Fibroblast of the aortic adventitia (primary cell): ENCODE data around the gene MAGT1. TPM values are rescaled to one million over a fixed set of nuclear protein-coding genes. Genes with fewer than 3 reads are reported as not detected.
A peak's percentile ranks its signal among the peaks of the same experiment; 100 is the strongest.
"Not testable (repeated sequence)": the region's sequence is repeated elsewhere in the genome, so short reads cannot be mapped to it uniquely, and the experiment has no call there.

ENCODE experiments used
- DNase-seq: peaks from one replicate; pipeline ENCODE4 v3.0.0-alpha.2; 2010; ENCODE audit warnings: low read depth
- H3K4me3 ChIP-seq: 2 replicates; pipeline ENCODE4 v1.5.1; 2011; ENCODE audit warnings: low read depth, mild to moderate bottlenecking, control low read depth, low read length, moderate library complexity
- total RNA-seq: library from RNA; depleted of rRNA; stranded (reverse); fragments of >200 nt; gene quantifications from 2 replicates; pipeline ENCODE4 v1.2.3, GENCODE V29; 2012; ENCODE audit warnings: low replicate concordance
- TF ChIP-seq, protein P1 (sequence below): IDR thresholded peaks from 2 replicates; pipeline ENCODE4 v1.5.1; 2011; ENCODE audit warnings: mild to moderate bottlenecking, low read length, control low read depth, inconsistent platforms; ENCODE audit not compliant: insufficient read depth

MAGT1 gene
- total RNA-seq, 1 donor, result 119 TPM

DNA sequence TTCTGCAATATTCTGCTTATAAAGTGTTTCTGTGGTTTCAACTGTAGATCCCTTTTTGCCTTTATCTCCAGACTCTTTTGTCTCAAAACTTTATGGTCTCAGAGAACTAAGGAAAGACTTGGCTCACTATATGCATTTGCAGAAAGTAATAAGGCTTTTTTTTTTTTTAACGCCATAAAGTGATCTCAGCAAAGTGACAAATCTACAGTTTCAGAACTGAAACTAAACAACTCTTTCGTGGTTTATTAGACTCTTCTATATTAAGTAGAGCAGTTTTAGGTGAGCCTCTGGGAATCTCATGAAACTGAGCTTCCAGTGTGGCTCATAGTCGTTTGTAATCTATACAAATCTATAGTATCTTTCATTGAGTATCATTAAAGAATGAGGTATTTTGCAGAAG, 30.5 kb upstream of the MAGT1 start:
- no peak overlapping the region for H3K4me3 ChIP-seq
- no peak for DNase-seq
- TF ChIP-seq, protein P1, sequence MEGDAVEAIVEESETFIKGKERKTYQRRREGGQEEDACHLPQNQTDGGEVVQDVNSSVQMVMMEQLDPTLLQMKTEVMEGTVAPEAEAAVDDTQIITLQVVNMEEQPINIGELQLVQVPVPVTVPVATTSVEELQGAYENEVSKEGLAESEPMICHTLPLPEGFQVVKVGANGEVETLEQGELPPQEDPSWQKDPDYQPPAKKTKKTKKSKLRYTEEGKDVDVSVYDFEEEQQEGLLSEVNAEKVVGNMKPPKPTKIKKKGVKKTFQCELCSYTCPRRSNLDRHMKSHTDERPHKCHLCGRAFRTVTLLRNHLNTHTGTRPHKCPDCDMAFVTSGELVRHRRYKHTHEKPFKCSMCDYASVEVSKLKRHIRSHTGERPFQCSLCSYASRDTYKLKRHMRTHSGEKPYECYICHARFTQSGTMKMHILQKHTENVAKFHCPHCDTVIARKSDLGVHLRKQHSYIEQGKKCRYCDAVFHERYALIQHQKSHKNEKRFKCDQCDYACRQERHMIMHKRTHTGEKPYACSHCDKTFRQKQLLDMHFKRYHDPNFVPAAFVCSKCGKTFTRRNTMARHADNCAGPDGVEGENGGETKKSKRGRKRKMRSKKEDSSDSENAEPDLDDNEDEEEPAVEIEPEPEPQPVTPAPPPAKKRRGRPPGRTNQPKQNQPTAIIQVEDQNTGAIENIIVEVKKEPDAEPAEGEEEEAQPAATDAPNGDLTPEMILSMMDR, result no peak

DNA sequence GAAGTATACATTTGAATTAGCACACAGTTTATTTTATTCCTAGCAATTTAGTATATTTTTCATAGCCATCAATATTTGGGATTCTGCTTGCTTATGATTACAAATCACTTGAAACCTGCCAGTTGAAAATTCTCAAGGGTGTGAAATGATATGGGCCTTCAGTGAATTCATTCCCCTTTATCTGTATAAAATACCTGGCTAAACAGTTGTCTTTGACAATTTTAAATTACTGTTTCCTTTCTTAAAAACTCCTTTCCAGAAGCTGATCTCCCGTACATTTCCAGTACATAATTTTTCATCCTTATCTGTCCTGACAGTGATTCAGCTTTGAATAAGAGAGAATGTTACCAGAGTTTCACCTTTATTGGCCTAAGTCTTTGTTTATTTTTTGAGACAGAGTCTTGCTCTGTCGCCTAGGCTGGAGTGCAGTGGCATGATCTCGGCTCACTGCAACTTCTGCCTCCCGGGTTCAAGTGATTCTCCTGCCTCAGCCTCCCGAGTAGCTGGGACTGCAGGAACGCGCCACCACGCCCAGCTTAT, 29.2 kb upstream of the MAGT1 start:
- H3K4me3 ChIP-seq, result no peak overlapping the region
- TF ChIP-seq, protein P1, result no peak
- DNase-seq, result no peak

DNA sequence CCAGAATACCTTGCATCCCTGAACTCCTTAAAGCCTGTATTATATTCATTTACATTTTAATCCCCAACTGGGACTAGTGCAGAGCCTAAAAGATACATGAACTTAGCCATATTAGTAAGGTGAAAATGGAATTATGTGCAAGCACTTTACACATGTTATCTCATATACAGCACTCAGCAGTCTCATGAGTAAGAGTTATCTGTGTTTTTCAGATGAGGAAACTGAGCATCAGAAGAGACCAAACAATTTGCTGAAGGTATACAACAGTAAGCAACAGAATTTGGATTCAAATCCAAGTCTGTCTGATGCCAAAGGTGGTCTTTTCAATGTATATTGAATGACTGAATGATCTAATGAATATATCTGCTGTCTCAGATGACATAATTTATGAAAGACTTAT, 27.6 kb upstream of the MAGT1 start:
- no peak overlapping the region for H3K4me3 ChIP-seq
- DNase-seq, result no peak

DNA sequence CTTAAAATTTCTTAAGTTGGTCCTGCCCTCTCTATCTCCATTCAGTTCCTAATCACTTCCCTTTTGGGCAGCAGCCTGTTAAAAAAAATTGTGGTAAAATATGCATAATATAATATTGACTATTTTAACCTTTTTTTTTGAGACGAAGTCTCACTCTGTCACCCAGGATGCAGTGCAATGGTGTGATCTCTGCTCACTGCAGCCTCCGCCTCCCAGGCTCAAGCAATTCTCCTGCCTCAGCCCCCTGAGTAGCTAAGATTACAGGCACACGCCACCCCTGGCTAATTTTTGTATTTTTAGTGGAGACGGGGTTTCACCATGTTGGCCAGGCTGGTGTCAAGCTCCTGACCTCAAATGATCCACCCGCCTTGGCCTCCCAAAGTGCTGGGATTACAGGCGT, 24.1 kb upstream of the MAGT1 start:
- DNase-seq, H3K4me3 ChIP-seq: not testable (repeated sequence)

More for the DNA sequence above, 27.6 kb upstream of the MAGT1 start:
- TF ChIP-seq, protein P1, result no peak

DNA sequence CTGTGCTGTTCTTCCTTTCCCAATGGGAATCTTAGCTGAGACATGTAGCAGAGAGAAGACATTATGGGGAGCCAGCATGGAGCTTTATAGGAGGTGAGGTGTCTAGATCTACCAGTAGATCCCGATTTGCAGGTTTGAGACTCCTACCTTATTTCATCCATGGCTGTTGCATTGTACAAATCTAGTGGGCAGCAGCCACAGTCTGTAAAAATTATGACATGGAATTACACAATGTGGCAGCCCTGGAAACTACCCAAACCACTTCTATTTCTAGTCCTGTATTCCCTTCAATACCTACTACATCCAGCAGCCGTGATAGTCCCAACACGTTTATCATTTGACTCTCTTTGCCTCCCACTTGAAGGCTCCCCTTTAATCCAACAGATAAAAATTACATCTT, 23.3 kb upstream of the MAGT1 start:
- no peak overlapping the region for H3K4me3 ChIP-seq
- peak; percentile 55 for DNase-seq
- TF ChIP-seq, protein P1, result no peak

DNA sequence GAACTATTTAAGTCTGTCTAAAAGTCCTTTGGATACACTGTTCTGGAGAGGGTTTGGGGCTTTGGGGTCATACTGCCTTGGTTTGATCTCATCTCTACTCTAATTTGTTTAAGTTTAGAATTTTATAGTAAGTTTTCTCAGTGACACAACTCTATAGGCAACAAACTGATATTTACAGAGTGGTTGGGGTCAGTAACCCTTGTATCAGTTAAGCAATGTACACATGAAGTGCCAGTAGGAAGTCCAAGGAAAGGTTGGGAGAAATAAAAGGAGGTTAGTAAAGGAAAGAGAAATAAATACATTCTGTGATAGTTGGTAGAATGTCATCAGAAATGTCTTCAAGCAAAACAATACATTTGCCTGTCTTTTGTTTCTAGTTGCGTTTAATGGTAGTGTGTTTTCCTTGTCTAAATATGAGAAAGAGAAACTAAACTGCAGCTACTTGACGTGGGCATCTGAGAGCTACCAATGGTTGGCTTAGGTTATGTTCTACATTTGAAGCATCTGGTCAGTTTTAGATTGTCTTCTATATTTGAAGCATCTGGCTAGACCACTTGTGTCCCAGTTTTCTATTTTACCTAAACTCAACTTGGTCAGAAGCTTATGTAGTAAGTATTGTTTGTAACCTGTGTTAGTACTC, 22.2 kb upstream of the MAGT1 start:
- no peak overlapping the region for H3K4me3 ChIP-seq
- TF ChIP-seq, protein P1, result no peak
- no peak for DNase-seq

DNA sequence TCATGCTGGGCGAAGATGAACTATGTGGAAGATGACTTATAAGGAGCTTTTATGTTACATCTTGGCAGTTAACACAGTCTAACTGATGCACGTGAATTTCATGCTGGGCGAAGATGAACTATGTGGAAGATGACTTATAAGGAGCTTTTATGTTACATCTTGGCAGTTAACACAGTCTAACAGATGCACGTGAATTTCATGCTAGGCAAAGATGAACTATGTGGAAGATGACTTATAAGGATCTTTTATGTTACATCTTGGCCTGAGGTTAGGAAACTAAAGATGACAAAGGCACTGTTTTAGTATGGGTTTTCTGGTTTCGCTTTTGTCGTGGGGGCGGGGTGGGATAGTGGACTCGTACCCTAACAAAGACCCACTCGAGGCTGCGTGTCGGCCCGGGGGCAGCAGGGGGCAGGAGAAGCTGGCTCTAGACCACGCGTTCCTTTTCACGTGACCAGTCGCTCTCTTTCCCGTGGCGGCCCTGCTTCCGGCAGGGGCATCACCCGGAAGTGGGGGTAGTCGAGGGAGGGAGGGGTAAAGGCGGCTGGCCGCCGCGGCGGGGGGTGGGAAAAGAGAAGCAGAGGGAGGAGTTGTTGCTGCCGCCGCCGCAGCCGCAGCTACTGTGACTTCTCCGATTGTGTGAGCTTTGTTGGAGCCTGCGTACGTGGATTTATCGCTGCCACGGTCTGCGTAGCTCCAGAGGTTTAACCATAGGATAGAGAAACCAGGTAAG, 15.0 kb upstream of the MAGT1 start, which contains the start of gene ATP7A:
Gene ATP7A (plus strand): TSS at position 586 of the 733 bp plus-strand sequence. CDS start 60,949 bp downstream, outside the sequence.
- peak within 1 kb of the TSS; percentile 80 for H3K4me3 ChIP-seq
- DNase-seq, result peak; percentile 84
- TF ChIP-seq, protein P1, result peak; percentile 60
